Breast epithelium (tissue), 3 donors: ENCODE data around the gene S100Z.

Source experiments
- POLR2A ChIP-seq: fragments of 450-650 bp; IDR thresholded peaks from one replicate; pipeline ENCODE4 v1.6.1; 2016; ENCODE audit warnings: antibody characterized with exemption, mild to moderate bottlenecking, moderate library complexity
- POLR2AphosphoS5 ChIP-seq, 3 donors: sonication (generic); formaldehyde crosslinking; IDR thresholded peaks; one replicate each; pipeline ENCODE4 v1.6.1; 2017; ENCODE audit warnings: antibody characterized with exemption in 3 of 3

DNA sequence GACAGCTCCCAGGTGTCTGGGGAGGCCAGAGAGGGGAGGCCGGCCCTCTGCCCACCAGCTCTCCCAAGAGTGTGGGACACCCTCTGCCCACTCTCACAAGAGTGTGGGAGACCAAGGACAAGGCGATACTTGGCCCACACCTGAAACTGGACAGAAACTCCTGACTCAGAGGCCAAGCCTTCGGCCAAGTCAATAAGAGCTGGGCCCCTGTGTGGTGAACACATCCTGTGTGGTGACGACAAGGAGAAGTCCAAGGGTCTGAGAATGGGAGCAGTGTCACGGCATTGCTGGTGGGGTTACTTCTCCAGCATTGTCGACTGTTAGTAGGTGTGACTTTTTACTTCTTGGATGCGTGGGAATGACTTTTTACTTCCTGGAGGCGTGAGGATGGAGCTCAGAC lies 45.5 kb upstream of the S100Z start:
- no peak for TF ChIP-seq POLR2AphosphoS5 (IDR thresholded peaks at IDR 0.05)
- no peak for TF ChIP-seq POLR2A
